Activated T-helper 1 cell treated with anti-CD3 and anti-CD28 coated beads, Interleukin-2, amount 50 U/mL, for 16 hours (primary cell): ENCODE data around the gene NEUROG3.

Source experiments
- DNase-seq, 2 donors: peaks; one replicate each; pipeline ENCODE4 v3.0.0-alpha.2; 2020; ENCODE audit warnings: low read depth in 1 of 2, low spot score in 1 of 2

Gene NEUROG3

GRCh38 chr10:69573056-69573806 lies at the start of gene NEUROG3:
TSS of gene NEUROG3 (minus strand) at chr10:69573422. CDS start at chr10:69573043, 379 bp downstream.
- DNase-seq, result no peak

GRCh38 chr10:69620625-69621024 lies 47.4 kb upstream of the NEUROG3 start:
- DNase-seq, result no peak

- DNase-seq, result no peak
These were observed 46.4 kb upstream of the NEUROG3 start for GRCh38 chr10:69619626-69620025.

- DNase-seq, result no peak
These were observed 45.5 kb upstream of the NEUROG3 start for GRCh38 chr10:69618746-69619145.

GRCh38 chr10:69616358-69616757 lies 43.1 kb upstream of the NEUROG3 start:
- no peak for DNase-seq

- no peak for DNase-seq
These were observed 40.9 kb upstream of the NEUROG3 start for GRCh38 chr10:69614130-69614529.

- DNase-seq, result no peak
These were observed 39.5 kb upstream of the NEUROG3 start for GRCh38 chr10:69612760-69613159.

- no peak for DNase-seq
These were observed 35.9 kb upstream of the NEUROG3 start for GRCh38 chr10:69609077-69609476.

GRCh38 chr10:69600761-69601330 lies 27.6 kb upstream of the NEUROG3 start:
- DNase-seq, result no peak

GRCh38 chr10:69588358-69588757 lies 15.1 kb upstream of the NEUROG3 start:
- DNase-seq, result no peak

- DNase-seq, result no peak
These were observed 11.4 kb upstream of the NEUROG3 start for GRCh38 chr10:69584624-69585023.

GRCh38 chr10:69583106-69583505 lies 9.9 kb upstream of the NEUROG3 start:
- DNase-seq, result no peak

GRCh38 chr10:69580435-69580834 lies 7.2 kb upstream of the NEUROG3 start:
- no peak for DNase-seq

- no peak for DNase-seq
These were observed 6.3 kb upstream of the NEUROG3 start for GRCh38 chr10:69579464-69580060.

GRCh38 chr10:69578508-69578991 lies 5.3 kb upstream of the NEUROG3 start:
- no peak for DNase-seq

GRCh38 chr10:69577268-69578232 lies 4.3 kb upstream of the NEUROG3 start:
- no peak for DNase-seq

GRCh38 chr10:69576334-69577011 lies 3.3 kb upstream of the NEUROG3 start:
- DNase-seq, result no peak

GRCh38 chr10:69575164-69575722 lies 2.0 kb upstream of the NEUROG3 start:
- no peak for DNase-seq

- DNase-seq, result no peak
These were observed 1.4 kb upstream of the NEUROG3 start for GRCh38 chr10:69574571-69574978.
